ENCODE data around the gene NHLH2.

NHLH2 gene

GRCh38 chr1:115840605-115841460 lies at the start of gene NHLH2:
NHLH2 (minus strand) TSS chr1:115841126; CDS start chr1:115838372, 2,754 bp downstream.
- DNase-seq (ENCODE audit: low read depth): no peak

- no peak for DNase-seq (ENCODE audit: low read depth)
These were observed 49.7 kb upstream of the NHLH2 start for GRCh38 chr1:115890580-115890979.

GRCh38 chr1:115888976-115889375 lies 48.0 kb upstream of the NHLH2 start:
- DNase-seq (ENCODE audit: low read depth): no peak

- DNase-seq (ENCODE audit: low read depth): no peak
These were observed 42.3 kb upstream of the NHLH2 start for GRCh38 chr1:115882913-115883902.

GRCh38 chr1:115880981-115881672 lies 40.2 kb upstream of the NHLH2 start:
- no peak for DNase-seq (ENCODE audit: low read depth)

- DNase-seq (ENCODE audit: low read depth): no peak
These were observed 39.1 kb upstream of the NHLH2 start for GRCh38 chr1:115879977-115880376.

- DNase-seq (ENCODE audit: low read depth): no peak
These were observed 36.6 kb upstream of the NHLH2 start for GRCh38 chr1:115877511-115877910.

GRCh38 chr1:115874904-115875303 lies 34.0 kb upstream of the NHLH2 start:
- no peak for DNase-seq (ENCODE audit: low read depth)

GRCh38 chr1:115874497-115874896 lies 33.6 kb upstream of the NHLH2 start:
- DNase-seq (ENCODE audit: low read depth): no peak

GRCh38 chr1:115873184-115873583 lies 32.3 kb upstream of the NHLH2 start:
- DNase-seq (ENCODE audit: low read depth): no peak

- DNase-seq (ENCODE audit: low read depth): no peak
These were observed 28.1 kb upstream of the NHLH2 start for GRCh38 chr1:115869064-115869463.

GRCh38 chr1:115867216-115867615 lies 26.3 kb upstream of the NHLH2 start:
- no peak for DNase-seq (ENCODE audit: low read depth)

- DNase-seq (ENCODE audit: low read depth): no peak
These were observed 24.9 kb upstream of the NHLH2 start for GRCh38 chr1:115865704-115866380.

GRCh38 chr1:115862403-115862802 lies 21.5 kb upstream of the NHLH2 start:
- DNase-seq (ENCODE audit: low read depth): no peak

- DNase-seq (ENCODE audit: low read depth): no peak
These were observed 13.1 kb upstream of the NHLH2 start for GRCh38 chr1:115854005-115854404.

GRCh38 chr1:115850937-115851336 lies 10.0 kb upstream of the NHLH2 start:
- DNase-seq (ENCODE audit: low read depth): no peak

GRCh38 chr1:115847787-115848186 lies 6.9 kb upstream of the NHLH2 start:
- no peak for DNase-seq (ENCODE audit: low read depth)

- no peak for DNase-seq (ENCODE audit: low read depth)
These were observed 2.0 kb upstream of the NHLH2 start for GRCh38 chr1:115842948-115843347.

GRCh38 chr1:115839679-115840237 lies 1.2 kb downstream of the NHLH2 start:
- DNase-seq (ENCODE audit: low read depth): no peak

GRCh38 chr1:115839029-115839678 lies 1.8 kb downstream of the NHLH2 start:
- no peak for DNase-seq (ENCODE audit: low read depth)

Measured in activated T-cell treated with anti-CD3 and anti-CD28 coated beads for 1 hour (primary cell).